ENCODE data around the gene IFIT1B. TPM values are rescaled to one million over a fixed set of nuclear protein-coding genes. Genes with fewer than 3 reads are reported as not detected.
"Not testable (repeated sequence)": the region's sequence is repeated elsewhere in the genome, so short reads cannot be mapped to it uniquely, and the experiment has no call there.

Gene IFIT1B
- total RNA-seq, 4 donors from 2014 or later, result not detected

- not testable (repeated sequence) for DNase-seq (ENCODE audit: low spot score); ATAC-seq (ENCODE audit: low FRiP score)
Measured at GRCh38 chr10:89412276-89412675, 34.4 kb downstream of the IFIT1B start.

GRCh38 chr10:89413398-89413912 is 35.6 kb downstream of the IFIT1B start:
- ATAC-seq (ENCODE audit: low FRiP score) (no peak), DNase-seq (ENCODE audit: low spot score) (no peak)
- no peak for TF ChIP-seq CTCF (IDR thresholded peaks at IDR 0.05)

DNA sequence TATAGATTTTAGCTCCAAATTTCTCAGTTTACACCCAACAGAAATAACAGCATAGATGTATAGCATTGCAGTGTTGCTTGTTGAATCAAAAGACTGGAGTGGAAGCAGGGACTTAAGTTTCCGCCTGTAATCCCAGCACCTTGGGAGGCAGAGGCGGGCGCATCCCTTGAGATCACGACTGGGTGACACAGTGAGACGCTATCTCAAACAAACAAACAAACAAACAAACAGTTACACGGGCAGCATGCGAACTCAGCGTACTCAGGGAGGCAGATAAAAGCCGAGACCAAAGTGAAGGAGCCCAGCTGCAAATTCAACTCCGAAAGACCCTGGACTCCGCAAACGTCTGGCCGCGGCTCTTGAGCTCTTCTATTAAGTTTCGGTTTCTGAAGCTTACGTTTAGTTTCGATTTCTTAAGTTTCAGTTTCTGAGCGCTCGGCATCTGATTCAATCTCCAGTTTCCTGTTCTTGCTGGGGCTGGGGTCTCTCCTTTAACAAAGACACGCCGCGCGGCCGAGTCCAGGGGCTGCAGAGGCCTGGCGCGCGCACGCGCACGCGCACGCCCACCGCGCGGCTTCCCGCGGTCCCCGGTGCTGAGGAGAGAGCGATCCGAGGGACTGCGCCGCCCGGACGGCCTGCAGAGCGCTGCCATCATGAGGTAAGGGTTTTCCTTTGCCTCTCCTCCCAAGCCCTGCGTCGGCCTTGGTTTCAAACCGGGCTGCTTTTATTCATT is 36.5 kb downstream of the IFIT1B start, which contains the start of gene IFIT5:
TSS of gene IFIT5 (plus strand) at position 423 of the 733 bp plus-strand sequence. CDS start at position 654, 231 bp downstream.
- ATAC-seq (ENCODE audit: low FRiP score) (peak; percentile 80), DNase-seq (ENCODE audit: low spot score) (no peak)
- TF ChIP-seq CTCF (IDR thresholded peaks at IDR 0.05), result no peak

GRCh38 chr10:89414879-89415821 is 37.3 kb downstream of the IFIT1B start:
- TF ChIP-seq CTCF (IDR thresholded peaks at IDR 0.05), result no peak
- peak; percentile 74 for ATAC-seq (ENCODE audit: low FRiP score)
- DNase-seq (ENCODE audit: low spot score), result no peak

DNA sequence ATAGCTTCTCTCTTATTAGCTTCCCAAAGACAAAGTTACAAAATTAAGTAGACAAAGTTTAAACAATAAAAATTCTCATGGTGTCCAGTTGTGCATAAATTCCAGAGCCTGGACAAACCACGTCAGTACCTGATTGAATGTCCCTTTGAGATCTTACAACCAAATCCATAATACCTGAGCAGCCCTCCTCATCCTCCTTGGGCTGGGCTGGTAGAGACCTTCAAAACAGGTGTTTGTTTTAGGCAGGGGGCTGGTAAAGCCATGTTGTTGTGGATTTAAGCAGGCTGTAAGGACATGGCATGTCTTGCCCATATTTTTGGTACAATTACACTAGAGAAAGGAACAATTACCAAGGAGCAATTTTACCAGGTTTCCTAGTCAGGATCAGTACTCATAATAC is 38.6 kb downstream of the IFIT1B start:
- DNase-seq (ENCODE audit: low spot score) (no peak), ATAC-seq (ENCODE audit: low FRiP score) (no peak)
- no peak for TF ChIP-seq CTCF (IDR thresholded peaks at IDR 0.05)

GRCh38 chr10:89419548-89419947 is 41.7 kb downstream of the IFIT1B start:
- no peak for TF ChIP-seq CTCF (IDR thresholded peaks at IDR 0.05)
- no peak for ATAC-seq (ENCODE audit: low FRiP score)
- DNase-seq (ENCODE audit: low spot score), result no peak

GRCh38 chr10:89421018-89421476 is 43.2 kb downstream of the IFIT1B start:
- DNase-seq (ENCODE audit: low spot score), result no peak
- no peak for TF ChIP-seq CTCF (IDR thresholded peaks at IDR 0.05)
- peak; percentile 43 for ATAC-seq (ENCODE audit: low FRiP score)

Data from omental fat pad (tissue), 4 donors.